Hematopoietic multipotent progenitor cell treated with erythropoietin and hydrocortisone succinate and interleukin-3 and kit ligand, for 6 days (in vitro differentiated cells): Measurements from ENCODE around the gene COL6A3.
"Not testable (repeated sequence)": the region's sequence is repeated elsewhere in the genome, so short reads cannot be mapped to it uniquely, and the experiment has no call there.

Source experiments
- DNase-seq: peaks from one replicate; pipeline ENCODE4 v3.0.0-alpha.2; 2015

Gene COL6A3

DNA sequence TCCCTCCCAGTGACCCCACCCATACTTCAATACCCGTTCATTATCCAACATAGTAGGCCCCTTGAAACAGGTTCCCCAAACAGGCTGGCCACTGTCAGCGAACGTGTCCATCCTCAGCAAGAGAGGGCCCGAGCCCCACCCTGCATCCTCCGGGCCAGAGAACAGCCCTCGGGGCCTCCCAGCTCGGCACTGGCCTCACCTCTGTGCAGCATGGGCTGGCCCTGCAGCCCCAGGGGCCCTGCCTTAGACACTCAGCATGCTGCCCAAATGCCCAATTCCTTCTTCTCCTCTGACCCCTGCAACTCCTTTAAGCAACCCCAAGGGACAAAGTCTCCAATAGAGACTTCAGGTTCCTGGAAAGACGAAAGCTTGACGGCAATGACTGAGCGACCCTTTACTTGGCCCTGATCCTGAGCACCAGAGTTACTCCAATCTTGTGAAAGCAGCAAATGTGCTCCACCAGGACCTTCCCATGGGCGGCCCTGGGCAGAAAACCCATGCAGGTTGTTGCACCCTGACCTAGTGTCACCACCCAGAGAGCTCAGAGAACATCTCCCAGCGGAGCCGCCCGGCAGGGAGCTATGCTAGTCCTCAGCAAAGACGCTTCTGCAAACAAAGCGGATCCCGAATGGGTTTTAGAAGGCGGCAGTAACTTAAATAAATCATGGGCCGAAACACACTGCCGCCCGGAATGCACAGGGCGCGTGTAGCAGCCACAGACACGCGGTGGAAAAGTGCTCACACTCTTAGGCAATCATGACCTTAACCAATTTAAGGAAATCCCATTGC, 782 bp downstream of the COL6A3 start:
- DNase-seq = no peak

GRCh38 chr2:237412646-237412987, 1.3 kb downstream of the COL6A3 start:
- DNase-seq = no peak

DNA sequence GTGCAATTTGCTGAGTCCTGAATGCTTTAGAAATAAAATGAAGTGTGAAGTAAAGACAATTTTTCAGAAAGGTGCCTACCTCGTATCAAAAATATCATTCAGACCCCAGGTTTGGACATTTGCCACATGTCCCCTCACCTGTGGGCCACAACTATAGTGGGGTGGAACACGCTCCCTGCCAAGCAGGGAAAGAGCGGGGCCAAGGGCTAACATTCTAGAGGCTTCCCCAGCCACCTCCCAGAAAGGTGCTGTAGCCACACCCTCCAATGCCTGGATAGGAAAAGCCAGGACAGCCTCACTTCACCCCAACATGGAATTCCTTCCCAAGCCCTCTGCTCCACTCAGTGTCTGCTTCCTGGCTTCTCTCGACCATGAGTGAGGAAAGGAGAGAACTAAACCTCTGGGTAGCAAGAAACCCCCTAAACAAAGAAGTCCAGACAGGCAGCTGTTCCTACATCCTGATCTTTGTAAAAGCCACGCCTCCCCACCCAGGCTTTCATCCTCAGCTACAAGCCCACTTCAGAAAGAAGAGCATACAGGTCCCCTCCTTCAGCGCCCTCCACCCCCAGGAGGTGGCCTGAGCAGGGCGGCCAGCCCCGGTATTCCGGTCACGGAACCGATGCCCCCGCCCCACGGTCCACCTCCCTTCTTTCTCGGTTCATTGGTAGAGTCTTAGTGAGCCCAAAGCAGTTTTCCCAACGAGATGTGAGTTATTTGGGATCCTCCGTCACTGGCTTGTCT, 2.1 kb downstream of the COL6A3 start:
- DNase-seq = no peak

DNA sequence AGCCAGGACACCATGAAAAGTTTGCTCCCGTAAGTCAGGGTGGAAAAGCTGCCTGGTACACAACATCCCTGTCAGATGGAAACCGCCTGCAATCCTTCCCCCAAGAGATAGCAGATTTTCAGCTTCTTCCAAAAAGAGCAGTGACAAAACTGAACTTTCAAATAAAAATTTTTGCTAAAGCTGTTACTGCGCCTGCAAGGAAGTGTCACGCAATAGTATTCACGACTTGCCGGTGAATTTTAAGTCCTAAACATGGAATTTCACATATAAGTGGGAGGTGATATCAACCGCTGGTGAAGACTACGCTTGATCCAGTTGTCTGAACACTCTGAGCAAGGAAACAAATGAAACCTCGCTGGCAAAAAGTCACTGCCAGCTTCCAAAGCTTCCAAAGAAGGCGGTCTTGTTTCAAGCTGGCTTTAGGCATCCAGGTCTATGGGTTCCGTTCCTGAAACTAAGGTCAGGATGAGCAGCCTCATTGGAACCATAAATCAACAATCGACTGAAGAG, 2.8 kb downstream of the COL6A3 start:
- no peak for DNase-seq

GRCh38 chr2:237409263-237409662, 4.7 kb downstream of the COL6A3 start:
- DNase-seq = not testable (repeated sequence)

DNA sequence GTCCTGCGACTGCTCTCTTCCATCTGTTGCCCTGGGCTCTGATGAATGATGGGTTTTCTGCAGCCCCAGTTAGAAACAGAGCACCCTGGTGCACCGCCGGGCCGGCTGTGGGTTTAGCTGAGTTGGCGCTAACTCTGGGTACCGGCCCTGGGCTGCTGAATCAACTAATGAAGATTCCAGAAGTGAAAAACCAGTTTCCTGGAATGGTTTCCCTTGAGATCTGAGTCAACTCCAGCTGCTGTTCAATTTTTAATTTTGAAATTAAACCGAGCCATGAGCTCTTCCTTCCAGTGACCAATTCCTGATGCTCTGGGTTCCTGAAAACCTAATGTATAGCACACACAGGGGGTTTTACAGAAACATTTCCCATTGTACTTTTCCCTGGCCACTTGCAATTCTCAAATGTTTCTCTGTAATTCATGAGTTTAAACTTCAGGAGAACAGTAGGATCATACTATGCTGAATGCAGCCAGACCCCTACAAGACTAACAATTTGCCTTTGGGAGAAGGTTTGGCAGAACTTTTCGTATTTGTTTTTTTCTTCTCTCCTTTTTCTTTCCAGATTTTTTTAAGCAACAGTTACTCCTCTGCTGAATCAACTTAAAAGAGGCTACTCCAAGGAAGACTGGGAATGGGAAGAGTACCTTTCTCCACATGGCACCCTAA, 5.5 kb downstream of the COL6A3 start:
- no peak for DNase-seq

- DNase-seq = no peak
Observed at GRCh38 chr2:237407700-237408099, 6.3 kb downstream of the COL6A3 start.

DNA sequence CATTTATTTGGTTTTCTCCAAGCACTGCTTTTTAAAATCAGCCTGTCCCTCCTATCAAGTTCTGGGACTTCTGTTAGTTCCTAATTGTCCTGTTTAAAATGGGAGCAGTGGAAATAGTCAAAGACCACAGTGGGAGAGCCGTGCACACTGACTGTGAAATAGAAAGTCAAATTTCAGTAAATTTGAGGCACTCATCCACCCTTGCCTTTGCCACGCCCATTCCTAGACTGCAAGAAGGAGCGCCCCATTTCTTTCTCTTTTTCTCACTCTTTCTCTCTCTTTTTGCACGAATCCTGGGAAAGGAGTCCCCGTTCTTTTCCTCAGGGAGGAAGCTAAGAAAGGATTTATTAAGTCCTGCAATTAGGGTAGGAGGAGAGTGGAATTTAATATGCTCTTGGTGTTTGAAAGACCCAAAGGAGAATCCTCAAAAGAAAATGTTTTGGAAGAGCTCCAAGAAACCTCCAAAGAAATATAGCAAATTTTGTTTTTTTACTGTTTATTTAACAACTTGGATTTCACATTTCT, 7.5 kb downstream of the COL6A3 start:
- DNase-seq = no peak

DNA sequence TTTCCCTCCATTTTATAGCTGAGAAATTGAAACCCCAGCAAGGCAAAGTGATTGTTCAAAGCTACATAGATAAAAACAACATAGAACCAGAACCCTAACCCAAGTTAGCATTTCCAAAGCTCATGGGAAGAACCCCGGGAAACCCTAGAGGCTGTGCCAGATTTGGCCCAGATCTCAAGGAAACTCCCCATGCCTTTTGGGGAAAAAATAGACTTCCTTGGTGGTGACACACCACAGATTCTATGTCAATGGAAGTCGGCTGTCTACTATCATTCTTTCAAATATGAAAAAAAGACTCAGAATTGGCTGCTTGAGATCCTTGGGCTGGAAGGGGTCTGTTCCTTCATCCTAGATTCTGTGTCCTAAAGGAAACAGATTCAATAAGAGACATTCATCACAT, 8.4 kb downstream of the COL6A3 start:
- no peak for DNase-seq

- DNase-seq = no peak
Observed at GRCh38 chr2:237405006-237405559, 8.9 kb downstream of the COL6A3 start.

- DNase-seq = no peak
Observed at GRCh38 chr2:237404413-237404812, 9.6 kb downstream of the COL6A3 start.

- DNase-seq = no peak
Observed at GRCh38 chr2:237403024-237403882, 10.7 kb downstream of the COL6A3 start.

GRCh38 chr2:237400199-237400598, 13.8 kb downstream of the COL6A3 start:
- no peak for DNase-seq

GRCh38 chr2:237397072-237397471, 16.9 kb downstream of the COL6A3 start:
- DNase-seq = no peak

- no peak for DNase-seq
Observed at GRCh38 chr2:237393523-237393922, 20.4 kb downstream of the COL6A3 start.

DNA sequence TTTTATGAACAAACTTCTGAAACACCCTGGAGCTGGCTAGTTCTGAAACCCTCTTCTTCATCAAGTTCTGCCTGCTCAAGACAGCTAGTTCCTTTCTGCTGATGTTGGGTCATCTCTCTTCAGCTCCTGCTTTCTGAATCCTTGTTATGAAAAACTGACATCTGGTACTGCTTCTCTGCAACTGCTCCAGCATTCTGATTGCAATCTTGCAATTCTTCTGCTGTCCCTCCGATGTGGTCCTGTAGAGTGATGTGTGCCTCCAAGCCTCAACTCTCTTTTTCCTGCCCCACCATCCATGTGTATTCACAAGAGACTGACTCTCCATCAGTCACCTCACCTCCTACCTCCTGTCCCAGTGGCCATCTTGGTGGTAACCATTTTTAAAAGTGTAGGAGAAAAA, 21.8 kb downstream of the COL6A3 start:
- DNase-seq = no peak

- no peak for DNase-seq
Observed at GRCh38 chr2:237391140-237391539, 22.8 kb downstream of the COL6A3 start.

DNA sequence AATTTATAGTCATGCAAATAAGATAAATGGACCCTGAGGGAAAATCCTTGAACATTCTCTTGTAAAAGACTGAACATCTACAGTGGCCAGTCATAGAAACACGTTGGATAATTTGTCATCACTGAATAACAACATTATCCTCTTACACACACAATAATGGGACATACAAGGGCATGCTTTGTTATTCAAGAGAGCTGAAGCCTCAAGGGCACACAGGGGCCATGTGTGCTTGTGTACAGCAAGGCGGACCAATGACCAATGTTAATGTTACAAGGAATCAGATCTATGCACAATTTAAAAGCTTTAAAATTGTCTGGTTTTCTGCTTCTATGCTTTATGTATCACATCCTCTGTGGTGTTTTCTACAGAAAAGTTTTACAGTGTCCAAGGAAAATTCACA, 23.7 kb downstream of the COL6A3 start:
- no peak for DNase-seq

GRCh38 chr2:237389831-237390230, 24.1 kb downstream of the COL6A3 start:
- DNase-seq = no peak

DNA sequence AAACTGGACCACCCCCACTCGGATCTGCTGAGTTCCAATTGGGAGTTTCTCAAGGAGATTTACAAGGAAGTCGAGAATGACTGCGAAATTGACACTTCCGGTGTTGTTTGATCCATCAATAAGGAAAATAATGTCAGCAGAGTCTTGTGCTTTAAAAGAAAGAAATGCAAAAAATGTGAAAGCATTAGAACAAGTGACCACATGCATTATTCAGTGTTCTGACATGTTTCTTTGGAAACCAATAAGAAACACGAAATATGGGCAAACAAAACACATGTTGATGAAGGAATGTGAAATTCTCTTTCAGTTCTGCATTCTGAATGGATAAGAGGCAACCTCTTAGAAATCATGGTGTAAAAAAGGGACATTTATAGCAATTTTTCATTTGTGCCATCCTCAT, 25.9 kb downstream of the COL6A3 start:
- DNase-seq = no peak

GRCh38 chr2:237384672-237385020, 29.3 kb downstream of the COL6A3 start:
- no peak for DNase-seq

GRCh38 chr2:237383991-237384671, 29.8 kb downstream of the COL6A3 start:
- DNase-seq = no peak
